GM19397 (cell line): ENCODE measurements around the gene XYLT1.

Experiments
- ATAC-seq: cut with Tn5 transposase; IDR thresholded peaks from one replicate; pipeline ENCODE4 v1.9.1; 2021; ENCODE audit warnings: mild to moderate bottlenecking, moderate library complexity; ENCODE audit not compliant: unreplicated experiment

XYLT1 gene

DNA sequence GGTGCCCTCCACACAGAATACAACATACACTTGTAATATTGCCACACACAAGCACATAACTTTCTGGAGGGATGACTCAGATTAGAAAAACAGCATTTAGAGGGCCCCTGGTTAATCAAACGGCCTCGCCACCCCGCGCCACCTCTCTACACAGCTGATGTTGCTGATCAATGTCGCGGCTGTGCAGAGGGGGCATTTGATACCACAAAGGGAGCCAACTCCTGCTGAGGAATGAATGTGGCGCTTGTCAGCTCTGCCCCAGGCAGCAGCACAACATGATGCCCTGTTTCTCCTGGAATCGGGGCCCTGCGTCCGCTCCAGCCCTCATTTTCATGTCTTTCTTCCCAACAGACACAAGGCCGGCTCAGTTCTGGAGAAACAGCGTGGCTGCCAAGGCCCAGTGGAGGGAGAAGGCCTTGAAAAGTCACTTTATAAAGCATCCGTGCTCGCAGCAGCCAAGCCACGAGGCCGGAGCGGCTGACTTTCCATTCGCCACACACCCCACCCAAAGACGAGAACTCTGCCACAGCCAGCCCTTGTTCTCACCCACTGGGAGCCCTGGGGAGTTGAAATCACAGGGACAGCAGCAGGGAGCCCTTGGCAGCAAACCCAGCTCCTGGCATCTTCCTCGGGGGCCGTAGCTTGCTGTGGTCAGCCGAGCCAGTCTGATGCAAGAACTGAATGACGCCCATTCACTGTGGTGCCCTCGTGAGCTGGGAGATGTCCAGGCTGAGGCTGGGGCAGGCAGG is 65.6 kb downstream of the XYLT1 start:
- no peak for ATAC-seq

DNA sequence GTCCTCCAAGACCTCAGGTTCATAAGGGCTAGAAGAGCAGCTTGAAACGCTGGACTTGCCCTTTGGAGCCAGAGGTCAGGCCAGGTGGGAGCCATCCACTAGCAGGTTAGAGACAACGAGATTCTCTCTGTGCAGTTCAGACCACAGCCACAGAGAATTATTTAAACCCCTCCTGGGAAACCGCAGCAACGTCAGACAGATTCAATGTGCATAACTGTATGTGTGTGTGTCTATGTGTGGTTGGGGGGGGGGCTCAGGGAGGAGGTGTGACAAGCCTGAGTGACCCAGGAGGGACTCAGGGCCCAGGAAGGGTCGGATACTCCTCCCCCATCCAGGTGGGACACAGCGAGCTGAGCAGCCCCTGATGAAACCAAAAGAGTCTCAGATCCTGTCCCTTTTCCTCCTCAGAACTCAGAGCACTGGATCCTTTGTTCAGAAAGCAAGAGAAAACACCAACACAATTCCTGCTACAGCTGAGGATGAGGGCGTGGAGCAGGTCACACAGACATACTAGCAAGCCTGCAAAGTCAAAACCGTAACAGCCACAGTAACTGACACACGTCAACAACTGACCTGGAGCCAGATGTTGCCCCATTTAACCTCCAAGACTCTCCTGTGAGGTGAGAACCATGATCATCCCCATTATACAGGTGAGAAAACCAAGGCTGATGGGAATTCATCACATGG is 66.8 kb downstream of the XYLT1 start:
- no peak for ATAC-seq

DNA sequence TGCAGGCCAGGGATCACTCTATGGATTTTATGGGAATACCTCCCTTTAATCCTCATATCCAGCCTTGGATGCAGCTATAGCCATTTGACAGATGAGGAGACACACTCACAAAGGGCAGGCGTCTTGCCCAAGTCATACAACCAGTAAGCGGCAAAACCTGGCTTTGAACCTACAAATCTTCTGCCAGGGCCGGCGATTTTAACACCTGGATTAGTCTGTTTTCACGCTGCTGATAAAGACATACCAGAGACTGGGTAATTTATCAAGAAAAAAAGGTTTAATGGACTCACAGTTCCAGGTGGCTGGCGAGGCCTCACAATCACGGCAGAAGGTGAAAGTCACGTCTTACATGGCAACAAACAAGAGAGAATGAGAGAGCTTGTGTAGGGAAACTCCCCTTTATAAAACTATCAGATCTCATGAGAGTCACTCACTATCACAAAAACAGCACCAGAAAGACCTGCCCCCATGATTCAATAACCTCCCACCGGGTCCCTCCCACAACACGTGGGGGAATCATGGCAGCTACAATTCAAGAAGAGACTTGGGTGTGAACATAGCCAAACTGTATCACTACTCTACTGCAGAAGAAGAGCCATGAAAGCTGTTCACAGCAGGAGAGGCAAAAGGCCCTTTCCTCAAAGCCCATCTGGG is 67.5 kb downstream of the XYLT1 start:
- no peak for ATAC-seq

DNA sequence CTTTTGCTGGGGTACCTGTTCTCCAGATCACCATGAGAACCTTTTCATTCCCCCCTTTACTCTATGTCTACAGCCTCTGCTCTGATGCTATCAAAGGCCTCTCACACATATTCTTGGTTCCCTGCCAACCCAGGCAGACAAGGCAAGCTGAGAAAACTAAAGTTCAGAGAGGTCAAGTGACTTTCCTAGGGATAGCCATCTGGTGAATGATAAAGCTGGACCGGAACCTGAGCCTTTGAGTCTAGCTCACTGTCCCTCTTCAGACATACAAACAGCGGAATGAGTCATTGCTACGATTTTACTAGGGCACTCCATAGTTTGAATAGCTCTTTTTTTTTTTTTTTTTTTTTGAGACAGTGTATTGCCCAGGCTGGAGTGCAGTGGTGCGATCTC is 73.3 kb downstream of the XYLT1 start:
- ATAC-seq: no peak

DNA sequence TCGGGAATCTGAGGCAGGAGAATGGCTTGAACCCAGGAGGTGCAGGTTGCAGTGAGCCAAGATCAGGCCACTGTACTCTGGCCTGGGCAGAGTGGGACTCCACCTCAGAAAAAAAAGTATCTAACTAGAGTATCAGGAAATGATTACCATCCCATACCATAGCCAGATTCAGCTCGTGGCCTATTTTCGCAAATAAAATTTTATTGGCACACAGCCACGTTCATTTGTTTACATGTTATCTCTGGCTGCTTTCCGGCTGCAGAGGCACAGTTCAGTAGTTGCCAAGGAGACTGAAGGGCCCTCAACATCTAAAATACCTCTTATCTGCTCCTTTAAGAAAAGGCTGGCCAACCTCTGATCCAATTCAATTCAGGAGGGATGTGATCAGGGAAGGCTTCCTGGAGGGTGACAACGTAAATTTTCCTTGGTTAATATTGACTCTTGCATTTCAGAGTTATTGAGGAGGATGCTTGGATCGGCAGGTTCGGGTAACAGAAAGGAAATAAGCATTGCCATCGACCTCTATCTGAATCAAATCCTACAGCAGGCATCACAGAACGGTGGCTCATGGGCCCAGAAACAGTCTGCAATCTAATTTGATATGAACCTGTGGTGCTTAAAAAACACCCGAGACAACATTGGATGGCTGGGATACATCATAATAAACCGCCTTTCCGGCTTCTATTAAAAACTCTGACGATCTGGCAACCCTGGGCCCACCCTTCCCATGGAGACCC is 73.8 kb downstream of the XYLT1 start:
- ATAC-seq: no peak

DNA sequence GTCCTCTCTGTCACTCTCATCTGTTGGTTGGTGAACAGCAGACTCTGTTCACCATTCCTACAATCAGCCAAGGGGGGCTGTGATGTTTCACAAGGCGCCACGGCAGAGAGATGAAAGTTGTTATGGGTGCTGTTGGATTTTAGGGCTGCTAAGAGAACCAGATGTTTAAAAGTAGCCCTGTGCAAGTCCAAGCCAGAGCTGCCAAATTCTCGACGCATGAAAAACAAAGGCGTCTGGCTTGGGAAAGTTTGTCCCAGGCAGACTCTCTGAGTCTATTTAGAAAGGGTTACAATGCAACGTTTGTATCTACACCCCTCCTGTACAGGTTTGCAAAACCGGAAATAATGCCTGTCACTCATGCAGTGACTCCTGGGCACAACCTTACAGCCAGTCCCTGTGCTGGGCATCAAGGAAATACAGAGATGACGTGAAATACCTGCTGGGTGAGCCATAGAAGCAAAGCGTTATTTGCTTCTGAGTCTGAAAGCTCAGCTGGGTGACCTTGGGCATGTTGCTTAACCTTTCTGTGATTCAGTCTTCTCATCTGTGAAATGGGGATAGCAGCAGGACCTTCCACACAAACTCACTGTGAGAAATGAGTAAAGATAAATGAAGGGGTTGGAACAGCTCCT is 74.8 kb downstream of the XYLT1 start:
- no peak for ATAC-seq

DNA sequence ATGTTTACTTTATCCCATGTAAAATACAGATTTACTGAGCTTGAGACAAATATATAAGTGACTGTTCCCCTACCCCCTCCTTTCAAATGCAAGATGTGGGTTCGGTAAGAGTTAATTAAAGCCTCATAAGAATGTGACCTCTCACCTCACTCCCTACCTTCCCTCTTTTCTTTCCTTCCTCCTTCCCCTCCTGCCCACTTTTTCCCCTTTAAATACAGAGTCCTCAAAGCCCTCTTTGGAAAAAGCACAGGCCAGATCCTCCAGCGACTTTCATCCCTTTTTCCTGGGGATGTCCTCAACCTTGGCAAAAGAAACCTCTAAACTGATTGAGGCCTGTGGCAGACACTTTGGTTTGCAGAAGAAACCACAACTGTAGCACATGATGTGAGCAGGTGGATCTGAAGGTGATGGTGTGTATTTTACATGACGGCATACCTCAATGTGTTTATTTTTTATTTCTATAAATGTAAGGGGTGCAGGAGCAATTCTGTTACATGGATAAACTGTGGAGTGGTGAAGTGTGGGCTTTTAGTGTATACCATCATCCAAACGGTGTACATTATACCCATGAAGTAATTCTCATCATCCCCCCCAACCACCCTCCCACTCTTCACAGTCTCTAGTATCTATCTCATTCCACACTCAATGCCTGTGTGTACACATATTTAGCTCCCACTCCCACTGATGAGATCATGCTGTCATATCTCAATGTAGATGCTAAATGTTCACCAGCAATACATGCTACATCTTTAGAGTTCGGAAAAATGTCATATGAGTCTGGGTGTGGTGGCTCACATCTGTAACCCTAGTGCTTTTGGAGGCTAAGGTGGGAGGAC is 77.7 kb downstream of the XYLT1 start:
- ATAC-seq: no peak

DNA sequence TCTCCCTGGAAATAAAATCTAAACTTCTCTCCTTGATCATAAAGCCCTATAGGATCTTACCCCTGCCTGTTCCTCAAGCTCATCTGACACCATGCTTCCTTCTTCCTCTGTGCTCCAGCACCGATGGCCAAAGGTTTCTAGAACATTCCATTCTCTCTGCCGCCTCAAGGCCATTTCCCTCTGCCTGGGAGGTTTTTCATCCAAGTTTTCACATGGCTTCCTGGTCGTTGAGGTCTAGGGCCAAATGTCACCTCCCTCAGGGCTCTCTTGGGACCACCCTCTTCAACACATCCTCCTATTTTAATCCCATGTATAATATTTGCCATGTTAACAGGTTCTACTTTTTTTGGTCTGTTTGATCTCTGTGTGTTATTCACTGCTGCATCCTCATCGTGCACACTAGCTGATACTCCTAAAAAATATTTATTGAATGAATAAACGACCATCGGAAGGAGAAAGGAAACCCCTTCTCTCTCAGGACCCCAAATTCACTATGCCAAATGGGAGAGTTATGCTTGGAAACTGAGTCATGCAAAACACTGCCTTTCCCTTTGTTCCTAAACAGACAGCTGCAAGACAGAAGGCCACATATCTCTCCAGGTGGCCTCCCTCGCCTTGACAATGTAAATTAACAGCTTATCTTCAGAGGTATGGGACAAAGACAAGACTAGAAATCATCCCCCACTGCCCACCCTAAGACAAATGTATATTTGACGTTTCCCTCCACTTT is 78.5 kb downstream of the XYLT1 start:
- no peak for ATAC-seq

DNA sequence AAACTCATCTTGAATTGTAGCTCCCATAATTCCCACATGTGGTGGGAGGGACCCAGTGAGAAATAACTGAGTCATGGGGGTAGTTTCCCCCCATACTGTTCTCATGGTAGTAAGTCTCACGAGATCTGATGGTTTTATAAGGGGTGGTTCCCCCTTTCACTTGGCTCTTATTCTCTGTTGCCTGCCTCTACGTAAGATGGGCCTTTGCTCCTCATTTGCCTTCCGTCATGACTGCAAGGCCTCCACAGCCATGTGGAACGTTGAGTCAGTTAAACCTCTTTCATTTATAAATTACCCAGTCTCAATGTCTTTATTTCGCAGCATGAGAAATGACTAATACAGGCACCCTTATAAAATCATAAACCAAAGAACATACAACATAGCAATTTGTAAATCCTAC is 79.0 kb downstream of the XYLT1 start:
- ATAC-seq: no peak

DNA sequence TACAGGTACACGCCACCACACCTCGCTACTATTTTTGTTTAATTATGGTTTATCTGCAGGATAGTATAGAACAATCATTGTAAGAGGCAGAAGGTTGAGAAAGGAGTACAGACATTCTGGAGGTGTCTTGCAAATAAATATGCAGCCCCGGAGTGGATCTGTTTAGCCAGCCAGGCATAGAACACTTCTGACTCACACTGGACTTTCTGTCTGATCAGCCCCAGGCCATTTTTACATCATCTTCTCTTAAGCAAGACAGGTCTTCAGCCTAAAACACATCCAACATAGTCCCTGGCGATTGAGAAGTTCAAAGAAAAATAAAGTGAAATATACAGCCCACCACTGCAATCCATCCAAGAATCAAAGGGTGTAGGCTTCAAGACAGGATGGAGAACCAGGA is 81.4 kb downstream of the XYLT1 start:
- no peak for ATAC-seq

DNA sequence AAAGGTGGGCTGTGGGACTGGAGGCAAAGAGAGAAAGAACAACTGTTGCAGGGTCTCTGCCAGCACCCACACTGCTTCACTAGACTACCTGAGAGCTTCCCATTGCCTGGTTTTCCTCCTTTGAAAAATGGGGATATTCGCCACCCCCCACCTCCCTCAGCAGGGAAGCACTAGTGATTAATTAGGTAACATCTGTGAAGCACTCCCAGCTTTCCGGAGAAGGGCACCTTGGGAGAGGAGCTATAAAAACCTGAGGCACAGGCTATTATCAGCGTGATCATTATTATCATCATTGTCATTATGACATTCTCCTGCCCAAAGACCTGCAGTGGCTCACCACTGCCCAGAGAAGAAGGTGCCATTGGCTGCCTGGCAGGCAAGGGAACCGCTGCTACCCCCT is 83.5 kb downstream of the XYLT1 start:
- ATAC-seq: no peak

DNA sequence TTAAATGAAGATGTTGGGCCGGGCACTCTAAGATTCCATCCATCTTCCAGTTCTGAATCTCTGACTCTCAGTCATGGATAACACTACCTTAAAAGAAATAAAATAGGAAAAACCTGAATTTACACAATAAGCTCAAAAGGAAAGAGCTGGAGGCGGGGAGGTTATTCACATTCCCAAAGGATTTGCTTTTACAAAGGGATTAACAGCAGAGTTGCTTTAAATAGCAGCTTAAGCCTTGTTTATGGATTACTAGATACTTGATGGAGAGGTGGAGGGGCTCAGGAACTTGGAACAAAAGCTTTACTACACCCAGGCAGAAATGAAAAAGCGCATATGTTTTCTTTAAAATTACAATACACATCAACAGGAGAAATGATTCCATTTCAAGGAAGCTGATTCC is 84.5 kb downstream of the XYLT1 start:
- ATAC-seq: no peak

DNA sequence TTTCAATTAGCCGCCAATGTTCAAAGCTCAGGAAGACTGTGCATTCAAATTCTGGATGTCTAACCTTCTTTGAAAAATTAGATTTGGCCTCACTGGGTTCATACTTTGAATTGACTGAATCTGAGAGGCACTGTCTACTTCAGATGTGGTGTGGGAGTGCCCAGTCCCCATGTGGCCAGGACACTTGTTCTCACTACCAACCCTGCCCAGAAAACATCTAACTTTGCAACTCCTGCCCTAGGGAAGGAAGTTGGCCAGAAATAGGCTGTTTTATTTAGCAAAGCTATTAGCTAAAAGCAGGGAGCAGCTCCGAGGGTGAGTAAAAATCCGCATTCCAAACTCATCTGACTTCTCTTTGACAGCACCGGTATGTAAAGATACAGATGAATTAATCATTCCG is 86.3 kb downstream of the XYLT1 start:
- ATAC-seq: no peak

DNA sequence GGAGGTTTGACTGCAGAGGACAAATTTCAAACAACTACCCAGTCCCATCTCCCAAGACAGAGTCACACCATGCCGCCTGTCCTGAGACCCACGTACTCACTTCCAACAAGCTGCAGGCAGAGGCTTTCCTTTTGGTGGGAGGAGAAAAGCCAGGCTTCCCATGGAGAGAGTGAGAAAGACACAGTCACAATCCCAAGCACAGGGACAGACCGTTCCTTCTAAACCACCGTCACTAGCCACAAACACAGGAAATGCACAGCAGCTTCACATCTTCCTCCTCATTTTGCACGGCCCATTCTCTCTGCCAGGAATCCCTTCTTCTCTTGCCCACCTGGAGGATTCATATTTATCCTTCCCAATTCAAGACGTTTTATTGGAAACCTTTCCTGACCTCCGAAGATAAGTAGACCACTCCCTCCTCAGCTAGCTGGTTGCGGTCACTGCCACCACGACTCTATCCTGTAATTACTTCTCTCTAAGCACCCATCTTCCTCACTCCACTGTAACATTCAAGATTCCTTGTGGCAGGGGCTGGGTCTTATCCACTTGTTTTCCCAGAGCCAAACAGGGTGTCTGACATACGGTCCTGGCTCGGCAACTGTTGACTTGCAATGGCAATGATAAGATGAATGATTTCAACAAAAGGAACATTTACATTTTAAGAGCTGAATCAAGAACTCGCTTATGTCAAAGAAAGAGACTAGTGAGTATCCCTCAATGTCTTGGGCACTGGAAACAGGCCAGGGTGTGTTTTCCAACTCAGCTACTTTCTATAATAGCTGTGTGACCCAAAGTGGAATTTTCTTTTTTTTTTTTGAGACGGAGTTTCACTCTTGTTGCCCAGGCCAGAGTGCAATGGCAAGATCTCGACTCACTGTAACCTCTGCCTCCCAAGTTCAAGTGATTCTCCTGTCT is 87.6 kb downstream of the XYLT1 start:
- no peak for ATAC-seq

DNA sequence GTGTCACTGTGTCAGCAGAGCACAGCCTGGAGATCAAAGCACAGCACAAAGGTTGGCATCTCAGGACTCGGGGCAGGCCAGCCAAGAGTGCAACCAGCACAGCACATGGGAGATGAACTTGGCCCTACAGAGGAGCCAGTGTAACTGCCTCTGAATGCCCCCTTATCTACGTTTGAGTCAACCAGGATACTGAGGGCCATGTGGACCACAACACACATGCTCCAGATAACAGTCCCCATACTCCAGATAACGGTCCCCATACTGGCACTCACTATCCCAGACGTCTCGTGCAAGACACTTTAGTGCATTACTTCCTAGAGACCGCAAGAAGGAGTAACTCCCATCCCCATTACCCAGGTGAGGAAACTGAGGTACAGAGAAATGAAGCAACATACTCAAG is 88.2 kb downstream of the XYLT1 start:
- ATAC-seq: no peak

DNA sequence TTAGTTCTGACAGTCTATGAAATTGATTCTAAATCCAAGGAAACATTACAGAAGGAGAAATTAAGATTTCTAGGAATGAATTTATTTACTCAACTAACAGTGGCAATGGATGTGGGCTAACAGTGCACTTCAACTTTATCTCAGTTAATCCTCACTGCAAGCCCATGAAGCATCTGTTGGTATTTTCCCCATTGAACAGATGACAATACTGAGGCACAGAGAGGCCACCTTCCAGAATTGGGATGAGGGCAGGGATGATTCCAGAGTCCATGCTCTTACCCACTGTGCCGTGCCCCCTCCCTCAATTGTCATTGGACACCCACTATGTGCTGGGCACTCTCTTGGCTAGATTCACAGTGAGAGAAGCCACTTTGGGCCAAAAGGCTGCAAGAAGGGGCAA is 89.0 kb downstream of the XYLT1 start:
- no peak for ATAC-seq

DNA sequence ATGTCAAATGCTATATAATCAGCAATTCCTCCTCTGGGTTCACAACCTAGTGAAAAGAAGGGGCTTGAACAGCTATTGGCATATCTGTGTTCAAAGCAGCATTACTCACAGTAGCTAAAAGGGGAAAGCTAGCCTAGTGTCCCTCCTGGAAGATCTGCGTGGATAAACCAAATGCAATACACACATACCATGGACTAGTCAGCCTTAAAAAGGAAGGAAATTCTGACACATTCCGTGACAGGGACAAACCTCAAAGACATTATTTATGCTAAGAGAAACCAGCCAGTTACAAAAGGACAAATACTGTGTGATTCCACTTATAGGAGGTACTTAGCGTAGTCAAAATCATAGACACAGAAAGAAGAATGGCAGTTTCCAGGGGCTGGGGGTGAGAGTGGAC is 90.1 kb downstream of the XYLT1 start:
- ATAC-seq: no peak

DNA sequence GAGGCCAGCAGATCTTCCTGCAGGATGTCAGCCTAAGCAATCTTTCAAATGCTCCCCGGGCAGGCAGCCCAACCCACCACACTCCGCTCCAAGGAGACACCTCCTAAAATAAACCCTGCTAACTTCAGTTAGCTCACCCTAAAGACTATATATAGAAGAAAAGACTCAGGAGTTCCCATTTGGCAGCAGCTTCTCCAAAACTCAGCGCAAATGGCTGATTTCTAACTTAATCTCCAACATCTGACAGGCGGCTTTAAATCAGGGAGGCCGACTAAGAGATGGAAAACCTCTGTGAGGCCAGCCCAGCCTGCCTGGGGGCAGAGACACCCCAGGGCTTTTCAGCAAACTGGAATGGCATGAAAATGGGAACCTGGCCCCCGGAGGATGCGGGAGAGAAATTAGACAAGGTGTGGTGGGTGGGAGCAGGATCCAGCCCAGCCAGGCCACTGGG is 91.6 kb downstream of the XYLT1 start:
- no peak for ATAC-seq
